NCI-H2196 (cell line): ENCODE results near the gene L1TD1.
"Not testable (repeated sequence)": the region's sequence is repeated elsewhere in the genome, so short reads cannot be mapped to it uniquely, and the experiment has no call there.

Experiments used
- DNase-seq: peaks from one replicate; lab custom pipeline; 2025; ENCODE audit not compliant: unreplicated experiment; lab: John Stamatoyannopoulos, UW

Gene L1TD1

GRCh38 chr1:62198069-62198780 is 3.6 kb downstream of the L1TD1 start:
- DNase-seq, result no peak

GRCh38 chr1:62198781-62199125 is 4.1 kb downstream of the L1TD1 start:
- no peak for DNase-seq

- DNase-seq, result no peak
Measured at GRCh38 chr1:62207187-62207586, 12.5 kb downstream of the L1TD1 start.

GRCh38 chr1:62208087-62208486 is 13.4 kb downstream of the L1TD1 start:
- DNase-seq, result no peak

- no peak for DNase-seq
Measured at GRCh38 chr1:62208970-62209369, 14.3 kb downstream of the L1TD1 start.

- DNase-seq, result no peak
Measured at GRCh38 chr1:62209931-62210595, 15.4 kb downstream of the L1TD1 start.

GRCh38 chr1:62210960-62211359 is 16.3 kb downstream of the L1TD1 start:
- no peak for DNase-seq

GRCh38 chr1:62212411-62212810 is 17.8 kb downstream of the L1TD1 start:
- no peak for DNase-seq

- DNase-seq, result no peak
Measured at GRCh38 chr1:62213075-62213914, 18.6 kb downstream of the L1TD1 start.

GRCh38 chr1:62218604-62219003 is 24.0 kb downstream of the L1TD1 start:
- no peak for DNase-seq

GRCh38 chr1:62220456-62220855 is 25.8 kb downstream of the L1TD1 start:
- DNase-seq, result not testable (repeated sequence)

GRCh38 chr1:62221171-62221570 is 26.5 kb downstream of the L1TD1 start:
- no peak for DNase-seq

GRCh38 chr1:62222321-62222720 is 27.7 kb downstream of the L1TD1 start:
- DNase-seq, result no peak

- DNase-seq, result no peak
Measured at GRCh38 chr1:62224182-62224581, 29.5 kb downstream of the L1TD1 start.

- no peak for DNase-seq
Measured at GRCh38 chr1:62227496-62227895, 32.8 kb downstream of the L1TD1 start.

GRCh38 chr1:62228136-62228882 is 33.7 kb downstream of the L1TD1 start:
- no peak for DNase-seq

- DNase-seq, result no peak
Measured at GRCh38 chr1:62228883-62229187, 34.2 kb downstream of the L1TD1 start.

- DNase-seq, result no peak
Measured at GRCh38 chr1:62229468-62229867, 34.8 kb downstream of the L1TD1 start.

GRCh38 chr1:62229932-62230331 is 35.3 kb downstream of the L1TD1 start:
- no peak for DNase-seq

- no peak for DNase-seq
Measured at GRCh38 chr1:62230718-62231117, 36.1 kb downstream of the L1TD1 start.

- no peak for DNase-seq
Measured at GRCh38 chr1:62232871-62233278, 38.2 kb downstream of the L1TD1 start.
